HG03139 (cell line): ENCODE measurements around the gene C4BPB.

Experiments used
- ATAC-seq: cut with Tn5 transposase; IDR thresholded peaks from one replicate; pipeline ENCODE4 v1.9.1; 2021; ENCODE audit not compliant: unreplicated experiment

C4BPB gene

DNA sequence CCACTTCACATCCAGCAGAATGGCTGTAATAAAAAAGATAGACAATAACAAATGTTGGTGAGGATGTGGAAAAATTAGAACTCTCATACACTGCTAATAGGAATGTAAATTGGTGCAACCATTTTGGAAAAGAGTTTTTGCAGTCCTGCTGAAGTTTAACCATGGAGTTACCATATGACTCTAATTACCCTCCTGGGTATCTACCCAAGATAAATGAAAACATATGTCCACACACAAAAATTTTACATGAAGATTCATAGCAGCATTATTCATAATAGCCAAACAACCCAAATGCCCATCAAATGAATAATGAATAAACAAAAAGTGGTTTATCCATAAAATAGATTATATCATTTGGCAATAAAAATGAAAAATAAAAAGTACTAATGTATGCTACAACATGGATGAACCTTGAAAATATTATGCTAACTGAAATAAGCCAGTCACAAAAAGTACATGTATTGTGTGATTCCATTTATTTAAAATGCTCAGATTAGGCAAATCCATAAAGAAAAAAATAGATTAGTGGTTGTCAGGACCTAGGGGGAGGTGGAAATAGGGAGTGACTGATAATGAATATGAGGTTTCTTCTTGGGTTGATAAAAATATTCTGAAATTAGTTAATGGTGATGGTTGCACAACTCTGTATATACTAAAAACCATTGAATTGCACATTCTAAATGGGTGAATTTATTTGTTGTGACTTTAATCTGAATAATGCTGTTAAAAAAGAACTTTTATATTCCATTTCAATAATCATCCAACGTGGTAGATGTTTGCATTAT lies 41.8 kb downstream of the C4BPB start:
- ATAC-seq, result no peak

DNA sequence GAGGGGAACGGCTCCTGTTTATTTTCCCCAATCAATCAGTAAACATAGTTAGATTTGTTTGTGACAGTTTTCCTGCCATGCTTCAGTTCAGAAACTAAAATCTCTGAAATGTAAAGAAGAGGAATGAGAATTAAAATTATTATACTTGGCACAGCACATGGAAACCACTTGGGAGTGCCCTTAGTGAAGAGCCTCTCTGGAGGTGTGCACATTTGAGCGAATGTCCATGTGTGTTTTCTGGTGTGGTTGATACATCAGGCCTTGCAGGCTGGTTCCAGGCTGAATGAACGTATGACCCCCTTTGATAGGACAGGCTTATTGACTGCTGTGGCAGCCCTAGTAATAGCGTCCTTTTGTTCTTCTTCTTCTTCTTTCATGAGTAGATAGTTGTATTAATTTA lies 42.5 kb downstream of the C4BPB start:
- no peak for ATAC-seq

- no peak for ATAC-seq
These were observed 45.9 kb downstream of the C4BPB start for GRCh38 chr1:207134581-207134980.

DNA sequence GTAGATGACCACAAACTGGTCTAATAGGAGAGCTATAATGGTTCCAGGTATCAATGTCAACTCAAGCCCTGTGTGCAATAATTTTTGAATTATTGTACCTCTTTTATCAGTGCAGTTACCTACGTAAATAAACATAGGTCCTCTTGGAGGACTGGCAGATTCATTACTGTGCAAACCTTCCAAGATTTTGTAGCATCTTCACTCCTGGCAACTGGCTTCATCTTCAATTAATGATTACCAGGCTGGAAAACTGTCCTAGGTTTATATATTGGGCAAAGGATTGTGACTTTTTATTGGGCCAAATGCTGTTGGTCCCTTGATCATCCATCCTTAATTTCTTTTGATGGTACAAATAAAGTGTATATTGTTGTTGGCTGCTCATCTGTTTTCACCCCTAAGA lies 51.0 kb downstream of the C4BPB start:
- ATAC-seq, result no peak

DNA sequence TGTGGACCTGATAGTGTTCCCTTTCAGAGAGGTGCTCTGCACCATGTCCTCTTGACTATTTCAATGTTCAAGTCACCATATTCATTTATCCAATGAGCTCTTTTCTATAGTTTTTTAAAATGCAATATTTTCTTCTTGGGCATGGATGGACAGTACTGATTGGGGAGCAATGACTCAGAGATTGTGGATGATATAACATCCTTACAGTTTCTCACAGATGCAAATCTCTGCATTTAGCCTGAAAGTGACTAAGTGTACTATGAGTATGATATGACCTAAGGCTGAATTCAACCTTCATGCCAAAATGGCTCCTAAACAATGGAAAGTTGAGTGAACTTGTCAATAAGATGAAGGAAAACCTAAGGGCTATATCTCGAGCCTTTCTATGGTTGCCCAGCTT lies 51.9 kb downstream of the C4BPB start:
- no peak for ATAC-seq

GRCh38 chr1:207145401-207146058 lies 56.9 kb downstream of the C4BPB start:
- no peak for ATAC-seq
